WERI-Rb-1 (cell line): Measurements from ENCODE around the gene EEFSEC.

Experiments
- DNase-seq: peaks from one replicate; pipeline ENCODE4 v3.0.0-alpha.2; 2020
- H3K27ac ChIP-seq: fragments of 250-450 bp; sonication (Bioruptor Pico); 2 replicates; pipeline ENCODE4 v1.5.1; 2020; ENCODE audit warnings: mild to moderate bottlenecking, moderate library complexity
- H3K27me3 ChIP-seq: fragments of 250-450 bp; sonication (Bioruptor Pico); 2 replicates; pipeline ENCODE4 v1.5.1; 2021; ENCODE audit warnings: mild to moderate bottlenecking, low read depth, moderate library complexity; ENCODE audit not compliant: insufficient read depth, severe bottlenecking
- H3K36me3 ChIP-seq: fragments of 250-450 bp; sonication (Bioruptor Pico); 2 replicates; pipeline ENCODE4 v1.5.1; 2020; ENCODE audit warnings: mild to moderate bottlenecking, moderate library complexity
- H3K4me3 ChIP-seq: 2 replicates; pipeline ENCODE4 v1.5.1; 2011; ENCODE audit warnings: low read depth, mild to moderate bottlenecking, control low read depth, low read length
- H3K9me3 ChIP-seq: fragments of 250-450 bp; sonication (Bioruptor Pico); 2 replicates; pipeline ENCODE4 v1.5.1; 2021; ENCODE audit warnings: mild to moderate bottlenecking, moderate library complexity; ENCODE audit not compliant: severe bottlenecking
- CTCF ChIP-seq: IDR thresholded peaks from 2 replicates; pipeline ENCODE4 v1.5.1; 2011; ENCODE audit warnings: low read depth, mild to moderate bottlenecking, control low read depth, inconsistent platforms, low read length

Gene EEFSEC

GRCh38 chr3:128339491-128340012, 186.3 kb downstream of the EEFSEC start:
- H3K27me3 ChIP-seq, result no peaks in the 10 kb centered on the region
- H3K36me3 ChIP-seq, result peaks cover 8% of the 10 kb centered on the region; the same call in 1 of the 2 replicates
- TF ChIP-seq CTCF, result no peak
- H3K4me3 ChIP-seq, result no peak overlapping the region
- H3K9me3 ChIP-seq, result no peaks in the 10 kb centered on the region
- H3K27ac ChIP-seq, result no peak overlapping the region
- no peak for DNase-seq

GRCh38 chr3:128340198-128340903, 187.1 kb downstream of the EEFSEC start:
- no peak for TF ChIP-seq CTCF

GRCh38 chr3:128340904-128341555, 187.7 kb downstream of the EEFSEC start:
- Histone ChIP-seq H3K27ac (no peak overlapping the region), H3K9me3 (no peaks in the 10 kb centered on the region), H3K27me3 (no peaks in the 10 kb centered on the region), H3K4me3 (no peak overlapping the region), H3K36me3 (peaks cover 8% of the 10 kb centered on the region; the same call in 1 of the 2 replicates)
- TF ChIP-seq CTCF, result no peak
- DNase-seq, result no peak

More at GRCh38 chr3:128340198-128340903, 187.1 kb downstream of the EEFSEC start:
- Histone ChIP-seq H3K27ac (no peak overlapping the region), H3K4me3 (no peak overlapping the region), H3K9me3 (no peaks in the 10 kb centered on the region), H3K36me3 (peaks cover 8% of the 10 kb centered on the region; the same call in 1 of the 2 replicates), H3K27me3 (no peaks in the 10 kb centered on the region)
- DNase-seq, result no peak

- no peak for TF ChIP-seq CTCF
- Histone ChIP-seq H3K27ac (no peak overlapping the region), H3K4me3 (no peak overlapping the region), H3K36me3 (peaks cover 8% of the 10 kb centered on the region; the same call in 1 of the 2 replicates), H3K27me3 (no peaks in the 10 kb centered on the region), H3K9me3 (no peaks in the 10 kb centered on the region)
- no peak for DNase-seq
Observed at GRCh38 chr3:128341659-128342395, 188.5 kb downstream of the EEFSEC start.

GRCh38 chr3:128342701-128343180, 189.5 kb downstream of the EEFSEC start:
- no peak for TF ChIP-seq CTCF
- Histone ChIP-seq H3K27me3 (no peaks in the 10 kb centered on the region), H3K27ac (no peak overlapping the region), H3K36me3 (peaks cover 8% of the 10 kb centered on the region; the same call in 1 of the 2 replicates), H3K9me3 (no peaks in the 10 kb centered on the region), H3K4me3 (no peak overlapping the region)
- DNase-seq, result no peak
